GM12878 (cell line): ENCODE measurements around the gene LRRK1. TPM values are rescaled to one million over a fixed set of nuclear protein-coding genes. Genes with fewer than 3 reads are reported as not detected.

Source experiments
- ATAC-seq: fragments of 200-7000 bp; cut with Tn5 transposase; 3 replicates; pipeline ENCODE4 v1.9.1; 2020; ENCODE audit warnings: mild to moderate bottlenecking, moderate library complexity
- BruUV-seq: library from RNA; stranded (reverse); fragments of 400-500 nt; replicated peaks from 2 replicates; lab custom pipeline; 2021; lab: Mats Ljungman, UMichigan
- CTCF ChIA-PET: fragments of 300-600 bp; sonication (Branson Sonifier 250); formaldehyde crosslinking; extraction: SDS; loops from one replicate; lab custom pipeline; 2021; ENCODE audit warnings: inconsistent platforms; lab: Yijun Ruan, JAX
- POLR2A ChIA-PET: fragments of 350-600 bp; formaldehyde crosslinking; extraction: SDS; loops from one replicate; lab custom pipeline; 2021; ENCODE audit warnings: inconsistent platforms; lab: Charles Lee
- RAD21 ChIA-PET: fragments of 300-600 bp; sonication (Branson Sonifier 250); formaldehyde crosslinking; loops from one replicate; lab custom pipeline; 2023; ENCODE audit warnings: antibody characterized with exemption; ENCODE audit not compliant: unreplicated experiment; lab: Charles Lee
- SMC1A ChIA-PET: fragments of 300-600 bp; sonication (Branson Sonifier 250); formaldehyde crosslinking; loops from one replicate; lab custom pipeline; 2023; ENCODE audit not compliant: unreplicated experiment, uncharacterized antibody; lab: Charles Lee
- DNase-seq: peaks from one replicate; pipeline ENCODE4 v3.0.0-alpha.2; 2011; ENCODE audit warnings: low read depth, low spot score
- FAIRE-seq: peaks from 3 replicates; lab custom pipeline; 2011; peaks lifted over from hg19 to GRCh38; lab: Jason Lieb, UNC
- H2AFZ ChIP-seq: 2 replicates; pipeline ENCODE4 v1.6.0; 2011; ENCODE audit warnings: low read depth, low read length, control low read depth; ENCODE audit not compliant: control insufficient read depth
- H3K27ac ChIP-seq: 2 replicates; pipeline ENCODE4 v1.5.1; 2011; ENCODE audit warnings: control low read depth; ENCODE audit not compliant: control insufficient read depth, insufficient read depth
- H3K27me3 ChIP-seq, 2 experiments: replicated peaks in 1 of 2; 2 replicates each; pipeline versions ENCODE4 v1.6.0 to v1.6.1; 2011; ENCODE audit warnings: low read length in 1 of 2; ENCODE audit not compliant: control insufficient read depth in 2 of 2, insufficient read depth in 2 of 2
- H3K36me3 ChIP-seq, 2 experiments: 2 replicates each; pipeline ENCODE4 v1.5.1; 2011; ENCODE audit warnings: low read length in 1 of 2; ENCODE audit not compliant: control insufficient read depth in 2 of 2, insufficient read depth in 2 of 2
- H3K4me1 ChIP-seq: 2 replicates; pipeline ENCODE4 v1.6.1; 2011; ENCODE audit warnings: mild to moderate bottlenecking, low read length, moderate library complexity, mixed read lengths; ENCODE audit not compliant: control insufficient read depth, insufficient read depth
- H3K4me2 ChIP-seq: 2 replicates; pipeline ENCODE4 v1.6.0; 2011; ENCODE audit warnings: control low read depth; ENCODE audit not compliant: control insufficient read depth, insufficient read depth
- H3K4me3 ChIP-seq: fragments of 200-600 bp; sonication (generic); 2 replicates; pipeline ENCODE4 v1.5.1; 2016
- H3K79me2 ChIP-seq: 2 replicates; pipeline ENCODE4 v1.6.0; 2011; ENCODE audit warnings: low read length; ENCODE audit not compliant: control insufficient read depth, insufficient read depth
- H3K9ac ChIP-seq: 2 replicates; pipeline ENCODE4 v1.8.0; 2011; ENCODE audit warnings: low read length, control low read depth, mixed read lengths; ENCODE audit not compliant: control insufficient read depth, insufficient read depth
- H3K9me3 ChIP-seq: replicated peaks from 3 replicates; pipeline ENCODE4 v1.5.1; 2011; ENCODE audit warnings: mild to moderate bottlenecking, low read length; ENCODE audit not compliant: control insufficient read depth, insufficient read depth
- H4K20me1 ChIP-seq: 2 replicates; pipeline ENCODE4 v1.6.0; 2011; ENCODE audit not compliant: control insufficient read depth, insufficient read depth
- CHD2 ChIP-seq: IDR thresholded peaks from 2 replicates; pipeline ENCODE4 v1.6.1; 2011; ENCODE audit warnings: low read depth, low read length, improper control_type of control experiment, borderline replicate concordance
- CHD4 ChIP-seq: fragments of 200-600 bp; sonication (generic); IDR thresholded peaks from 2 replicates; pipeline ENCODE4 v1.6.1; 2016; ENCODE audit warnings: mild to moderate bottlenecking
- EGR1 ChIP-seq, 2 experiments: IDR thresholded peaks; 1 replicate in 1 of 2; 2 replicates in 1 of 2; pipeline ENCODE4 v1.6.1; 2011 to 2012; ENCODE audit warnings: low read depth in 2 of 2, low read length in 2 of 2, borderline replicate concordance in 1 of 2, mild to moderate bottlenecking in 1 of 2, moderate library complexity in 1 of 2
- HDAC2 ChIP-seq: fragments of 200-600 bp; sonication (generic); IDR thresholded peaks from 2 replicates; pipeline ENCODE4 v1.6.1; 2017
- IKZF1 ChIP-seq: fragments of 450-650 bp; conservative IDR thresholded peaks from 2 replicates; pipeline ENCODE4 v1.6.1; 2017; ENCODE audit warnings: antibody characterized with exemption, mild to moderate bottlenecking
- MEF2B ChIP-seq: fragments of 450-650 bp; IDR thresholded peaks from 2 replicates; pipeline ENCODE4 v1.6.1; 2018; ENCODE audit warnings: mild to moderate bottlenecking, moderate library complexity; ENCODE audit not compliant: partially characterized antibody, poor library complexity, severe bottlenecking
- NRF1 ChIP-seq: conservative IDR thresholded peaks from 2 replicates; pipeline ENCODE4 v1.6.1; 2011; ENCODE audit warnings: mild to moderate bottlenecking, low read depth, low read length, improper control_type of control experiment
- PRDM15 ChIP-seq: fragments of 450-650 bp; formaldehyde crosslinking; IDR thresholded peaks from 2 replicates; pipeline ENCODE4 v1.4.0; 2020; ENCODE audit warnings: mild to moderate bottlenecking, moderate library complexity
- RELA ChIP-seq: fragments of 450-650 bp; IDR thresholded peaks from 2 replicates; pipeline ENCODE4 v1.8.0; 2014; ENCODE audit warnings: borderline replicate concordance; ENCODE audit not compliant: partially characterized antibody
- RELB ChIP-seq: fragments of 450-650 bp; IDR thresholded peaks from 2 replicates; pipeline ENCODE4 v1.6.1; 2017; ENCODE audit warnings: low read depth, mild to moderate bottlenecking, moderate library complexity
- STAT3 ChIP-seq: IDR thresholded peaks from 2 replicates; pipeline ENCODE4 v1.6.1; 2011; ENCODE audit warnings: low read depth, low read length, improper control_type of control experiment
- ZNF217 ChIP-seq: fragments of 450-650 bp; IDR thresholded peaks from 2 replicates; pipeline ENCODE4 v1.6.1; 2017; ENCODE audit warnings: antibody characterized with exemption, mild to moderate bottlenecking
- WGBS: methylation state at CpG from one replicate; pipeline ENCODE4 v1.1.6; 2016; ENCODE audit warnings: low lambda C conversion rate; ENCODE audit not compliant: insufficient replicate concordance, insufficient coverage; ENCODE audit errors: missing lambda C conversion rate; 5-methylcytosine and 5-hydroxymethylcytosine counted together
- in situ Hi-C: fragments of 300-500 bp; cut with MboI; formaldehyde crosslinking; loops from 9 replicates; pipeline ENCODE4 v1.14.3; 2018; ENCODE audit warnings: mixed read lengths
- intact Hi-C: fragments of 100-400 bp; cut with micrococcal nuclease; formaldehyde crosslinking; loops from one replicate; pipeline ENCODE4 v1.14.2; 2022; ENCODE audit not compliant: unreplicated experiment
- polyA plus RNA-seq, 11 experiments: library from polyadenylated mRNA; depleted of rRNA in 4 of 11; unstranded in 6 of 11; stranded (reverse) in 5 of 11; fragments of >200 nt; fragmentation: Nextera tagmentation in 4 of 11; fragmentation: Illumina TruSeq in 1 of 11; extraction: Ambion mirVana in 4 of 11; extraction: Trizol in 1 of 11; gene quantifications; 1 replicate in 1 of 11; 2 replicates in 10 of 11; pipeline versions ENCODE4 v1.2.1 to v1.2.3, GENCODE V29; 2011 to 2016; ENCODE audit warnings: inconsistent platforms in 2 of 11, missing spikeins in 2 of 11, low read depth in 1 of 11
- total RNA-seq, 4 experiments: library from RNA; depleted of rRNA in 3 of 4; stranded (reverse); fragments of >200 nt in 3 of 4; fragmentation: Illumina TruSeq in 1 of 4; extraction: Trizol in 1 of 4; gene quantifications; 2 replicates each; pipeline versions ENCODE4 v1.2.1 to v1.2.3, GENCODE V29; 2013 to 2021

LRRK1 gene
- total and polyA plus RNA-seq, 10 of the 15 experiments (the other 5 are each of a cell fraction or from before 2014, with no cell fraction given), result 2.2 to 58.3 (median 17.9) TPM

DNA sequence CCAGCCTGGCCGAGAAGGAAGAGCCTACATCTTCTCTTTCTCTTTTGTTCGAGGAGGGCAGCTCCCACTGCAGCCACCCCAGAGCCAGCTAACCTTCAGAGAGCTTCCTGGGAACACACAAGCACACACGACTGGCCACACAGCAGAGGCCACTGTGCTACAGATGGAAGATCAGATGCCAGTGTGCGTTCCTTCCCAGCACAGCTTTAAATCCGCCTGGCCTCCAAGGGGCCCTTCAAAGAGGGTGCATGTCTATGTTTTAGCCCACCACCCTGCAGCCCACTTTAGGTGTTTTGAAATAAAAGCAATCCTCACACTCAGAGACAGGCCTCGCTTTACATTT lies 27.2 kb upstream of the LRRK1 start:
- in situ Hi-C loops, result no loop called here
- no peak overlapping the region for H2AFZ ChIP-seq
- 25% methylated on average over 6 of the region's 6 CpGs for WGBS
- H3K9ac ChIP-seq, result no peak overlapping the region
- no peaks in the 10 kb centered on the region for H3K4me1 ChIP-seq
- no peak for FAIRE-seq
- peaks cover 12 to 13% of the 10 kb centered on the region in 2 experiments for H3K27me3 ChIP-seq
- ChIA-PET CTCF (no interaction called here), SMC1A (interaction anchor here (1.7 kb wide), 1 partner anchor 115 kb away, joined by 5 read pairs; no protein-coding TSS in a partner anchor), RAD21 (no interaction called here), POLR2A (no interaction called here)
- no TSS peak for BruUV-seq
- no peak overlapping the region for H3K4me2 ChIP-seq
- H3K27ac ChIP-seq, result no peak overlapping the region
- no peaks in the 10 kb centered on the region for H3K9me3 ChIP-seq
- DNase-seq, result no peak
- no peaks in the 10 kb centered on the region for H3K36me3 ChIP-seq
- ATAC-seq, result no peak
- H4K20me1 ChIP-seq, result no peaks in the 10 kb centered on the region
- no peak for TF ChIP-seq CHD2
- intact Hi-C loops, result no loop called here
- H3K79me2 ChIP-seq, result no peaks in the 10 kb centered on the region
- no peak overlapping the region for H3K4me3 ChIP-seq

- H3K27me3 ChIP-seq, result peaks cover 13% of the 10 kb centered on the region in 2 experiments
- H3K9me3 ChIP-seq, result no peaks in the 10 kb centered on the region
- ChIA-PET SMC1A (interaction anchor here (1.0 kb wide), 1 partner anchor 11 kb away, joined by 3 read pairs; no protein-coding TSS in a partner anchor), POLR2A (no interaction called here), RAD21 (no interaction called here), CTCF (no interaction called here)
- no peaks in the 10 kb centered on the region for H3K36me3 ChIP-seq
- H3K27ac ChIP-seq, result no peak overlapping the region
- ATAC-seq, result no peak
- no peaks in the 10 kb centered on the region for H3K79me2 ChIP-seq
- H2AFZ ChIP-seq, result no peak overlapping the region
- BruUV-seq, result no TSS peak
- no peaks in the 10 kb centered on the region for H4K20me1 ChIP-seq
- H3K4me3 ChIP-seq, result no peak overlapping the region
- in situ Hi-C loops (no loop called here), intact Hi-C loops (no loop called here)
- no peak overlapping the region for H3K9ac ChIP-seq
- no peak overlapping the region for H3K4me2 ChIP-seq
- no peak for FAIRE-seq
- 43% methylated on average over 6 of the region's 6 CpGs for WGBS
- no peak for DNase-seq
- H3K4me1 ChIP-seq, result no peaks in the 10 kb centered on the region
- TF ChIP-seq NRF1, result no peak
- TF ChIP-seq ZNF217, result no peak
- TF ChIP-seq STAT3, result no peak
- no peak for TF ChIP-seq HDAC2
- no peak for TF ChIP-seq PRDM15
- no peak for TF ChIP-seq IKZF1
- TF ChIP-seq EGR1 (IDR thresholded peaks at IDR 0.05; ENCODE audit: borderline replicate concordance in 1 of 2, low read depth in 2 of 2, low read length in 2 of 2), result no peak
- no peak for TF ChIP-seq CHD4
- no peak for TF ChIP-seq MEF2B
- no peak for TF ChIP-seq RELB
- no peak for TF ChIP-seq RELA
Measured at GRCh38 chr15:100893261-100893963, 25.7 kb upstream of the LRRK1 start.
